Stimulated activated CD8-positive, alpha-beta memory T cell treated with anti-CD3 and anti-CD28 coated beads, Interleukin-7, amount 100 ng/mL, for 48 hours (primary cell): ENCODE measurements around the gene SNRPD2.

Source experiments
- DNase-seq, 2 donors: peaks; one replicate each; pipeline ENCODE4 v3.0.0-alpha.2; 2020; ENCODE audit warnings: low read depth in 1 of 2; ENCODE audit errors: extremely low read depth in 1 of 2

SNRPD2 gene

GRCh38 chr19:45660636-45661035 is 31.1 kb downstream of the SNRPD2 start:
- DNase-seq, result no peak

- no peak for DNase-seq
Measured at GRCh38 chr19:45659096-45659729, 32.5 kb downstream of the SNRPD2 start.

GRCh38 chr19:45657520-45658167 is 34.1 kb downstream of the SNRPD2 start:
- DNase-seq, result no peak

- DNase-seq, result no peak
Measured at GRCh38 chr19:45655073-45655472, 36.7 kb downstream of the SNRPD2 start.

- no peak for DNase-seq
Measured at GRCh38 chr19:45653634-45654033, 38.1 kb downstream of the SNRPD2 start.

- no peak for DNase-seq
Measured at GRCh38 chr19:45650722-45651121, 41.0 kb downstream of the SNRPD2 start.

- no peak for DNase-seq
Measured at GRCh38 chr19:45646345-45646698, 45.4 kb downstream of the SNRPD2 start.

- DNase-seq, result peak; percentile 60 to 80
Measured at GRCh38 chr19:45645631-45646344, 46.0 kb downstream of the SNRPD2 start.

GRCh38 chr19:45645068-45645630 is 46.6 kb downstream of the SNRPD2 start:
- DNase-seq, result no peak

- DNase-seq, result no peak
Measured at GRCh38 chr19:45643927-45644771, 47.6 kb downstream of the SNRPD2 start.

- peak; percentile 87 to 93 for DNase-seq
Measured at GRCh38 chr19:45643024-45643926, 48.5 kb downstream of the SNRPD2 start.

GRCh38 chr19:45641274-45642105 is 50.3 kb downstream of the SNRPD2 start:
- DNase-seq, result peak; percentile 75 to 92

- peak; percentile 34 to 47 for DNase-seq
Measured at GRCh38 chr19:45640849-45641273, 50.9 kb downstream of the SNRPD2 start.

GRCh38 chr19:45638930-45639729 is 52.6 kb downstream of the SNRPD2 start, which contains the start of gene EML2:
Gene EML2, minus strand, starts transcription at chr19:45639397. Its CDS starts 21 bp downstream, at chr19:45639376.
- peak in 1 of 2 donors; percentile 32 for DNase-seq

GRCh38 chr19:45637890-45638667 is 53.7 kb downstream of the SNRPD2 start:
- no peak for DNase-seq
